Measurements from ENCODE around the gene FDCSP.

GRCh38 chr4:70251945-70252277 lies 26.0 kb downstream of the FDCSP start:
- TF ChIP-seq CTCF (IDR thresholded peaks at IDR 0.05; ENCODE audit: low read length) (no peak), EZH2 (optimal IDR thresholded peaks at IDR 0.05; ENCODE audit: low read depth, low read length) (no peak)
